Measurements from ENCODE around the gene MPZL1. TPM values are rescaled to one million over a fixed set of nuclear protein-coding genes. Genes with fewer than 3 reads are reported as not detected.

MPZL1 gene
- total and polyA plus RNA-seq, 2 donors (not counting 3 experiments of a cell fraction or from before 2014, with no cell fraction given): 41.7 to 99.1 TPM

DNA sequence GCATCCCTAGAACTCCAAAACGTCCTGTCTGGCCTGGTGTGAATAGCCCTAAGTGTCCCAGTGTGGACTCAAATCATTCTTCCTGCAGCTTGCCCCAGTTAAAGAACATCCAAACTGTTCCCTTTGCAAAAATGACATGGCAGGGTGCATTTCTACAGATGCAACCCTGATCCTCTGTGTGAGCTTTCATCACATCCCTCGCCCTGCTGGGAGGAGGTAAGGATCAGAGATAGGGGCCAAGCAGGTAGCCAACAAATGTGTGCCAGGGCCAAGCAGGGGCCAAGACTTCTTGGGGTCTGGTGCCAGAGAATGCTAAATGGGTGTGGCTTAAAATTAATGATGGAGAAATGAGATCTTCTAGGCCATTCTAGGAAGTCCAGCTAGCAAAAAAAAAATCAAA, 27.1 kb upstream of the MPZL1 start:
- DNase-seq (ENCODE audit: low read depth, low spot score): no peak
- TF ChIP-seq POLR2AphosphoS5 (IDR thresholded peaks at IDR 0.05; ENCODE audit: insufficient read depth, low read depth, low read length): no peak
- no peak for TF ChIP-seq FOS (IDR thresholded peaks at IDR 0.05; ENCODE audit: borderline replicate concordance, insufficient read depth, low read length)
- TF ChIP-seq, protein P1, sequence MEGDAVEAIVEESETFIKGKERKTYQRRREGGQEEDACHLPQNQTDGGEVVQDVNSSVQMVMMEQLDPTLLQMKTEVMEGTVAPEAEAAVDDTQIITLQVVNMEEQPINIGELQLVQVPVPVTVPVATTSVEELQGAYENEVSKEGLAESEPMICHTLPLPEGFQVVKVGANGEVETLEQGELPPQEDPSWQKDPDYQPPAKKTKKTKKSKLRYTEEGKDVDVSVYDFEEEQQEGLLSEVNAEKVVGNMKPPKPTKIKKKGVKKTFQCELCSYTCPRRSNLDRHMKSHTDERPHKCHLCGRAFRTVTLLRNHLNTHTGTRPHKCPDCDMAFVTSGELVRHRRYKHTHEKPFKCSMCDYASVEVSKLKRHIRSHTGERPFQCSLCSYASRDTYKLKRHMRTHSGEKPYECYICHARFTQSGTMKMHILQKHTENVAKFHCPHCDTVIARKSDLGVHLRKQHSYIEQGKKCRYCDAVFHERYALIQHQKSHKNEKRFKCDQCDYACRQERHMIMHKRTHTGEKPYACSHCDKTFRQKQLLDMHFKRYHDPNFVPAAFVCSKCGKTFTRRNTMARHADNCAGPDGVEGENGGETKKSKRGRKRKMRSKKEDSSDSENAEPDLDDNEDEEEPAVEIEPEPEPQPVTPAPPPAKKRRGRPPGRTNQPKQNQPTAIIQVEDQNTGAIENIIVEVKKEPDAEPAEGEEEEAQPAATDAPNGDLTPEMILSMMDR (IDR thresholded peaks at IDR 0.05; ENCODE audit: extremely low read depth in 1 of 2, insufficient read depth in 1 of 2, low read depth in 1 of 2, low read length in 2 of 2): no peak
- TF ChIP-seq MYC (IDR thresholded peaks at IDR 0.05; ENCODE audit: low read depth, low read length): no peak
- TF ChIP-seq, protein P2, sequence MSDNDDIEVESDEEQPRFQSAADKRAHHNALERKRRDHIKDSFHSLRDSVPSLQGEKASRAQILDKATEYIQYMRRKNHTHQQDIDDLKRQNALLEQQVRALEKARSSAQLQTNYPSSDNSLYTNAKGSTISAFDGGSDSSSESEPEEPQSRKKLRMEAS (IDR thresholded peaks at IDR 0.05; ENCODE audit: insufficient read depth, insufficient read length): no peak
- TF ChIP-seq POLR2A (IDR thresholded peaks at IDR 0.05; ENCODE audit: low read depth, low read length): no peak
- TF ChIP-seq EZH2 (IDR thresholded peaks at IDR 0.05; ENCODE audit: borderline replicate concordance, low read depth, low read length, severe bottlenecking): no peak
- no peak for TF ChIP-seq GATA2 (IDR thresholded peaks at IDR 0.05; ENCODE audit: insufficient read depth, insufficient read length, low read depth, low read length)
- no peak for TF ChIP-seq JUN (IDR thresholded peaks at IDR 0.05; ENCODE audit: borderline replicate concordance, insufficient read depth, insufficient read length, low read depth)
- Histone ChIP-seq H3K9me3 (replicated peaks; ENCODE audit: control insufficient read depth, insufficient read depth, low read length) (no peaks in the 10 kb centered on the region), H3K9ac (replicated peaks; ENCODE audit: extremely low read depth, insufficient read depth, low read length) (no peak overlapping the region), H3K27me3 (ENCODE audit: control insufficient read depth in 2 of 2, insufficient read depth in 2 of 2, low read length in 2 of 2) (peaks cover 0 to 2% of the 10 kb centered on the region in 2 experiments), H2AFZ (ENCODE audit: low read depth, low read length) (no peak overlapping the region), H3K36me3 (ENCODE audit: control insufficient read depth in 2 of 2, extremely low read depth in 1 of 2, insufficient read depth in 2 of 2, low read length in 2 of 2) (no peaks in the 10 kb centered on the region), H3K9me1 (replicated peaks; ENCODE audit: control insufficient read depth, extremely low read depth, insufficient read depth, low read length) (no peaks in the 10 kb centered on the region), H4K20me1 (replicated peaks; ENCODE audit: control insufficient read depth, extremely low read depth, insufficient read depth, low read length) (no peaks in the 10 kb centered on the region), H3K79me2 (ENCODE audit: control insufficient read depth, insufficient read depth, low read length) (no peaks in the 10 kb centered on the region), H3K4me2 (ENCODE audit: insufficient read depth, low read length) (no peak overlapping the region), H3K4me3 (replicated peaks in 1 of 3; ENCODE audit: insufficient read depth in 1 of 3, low read depth in 1 of 3, low read length in 3 of 3) (no peak overlapping the region), H3K4me1 (ENCODE audit: control insufficient read depth, extremely low read depth, insufficient read depth, low read length) (peaks cover under 1% of the 10 kb centered on the region), H3K27ac (ENCODE audit: insufficient read depth, low read depth, low read length) (no peak overlapping the region)
- intact Hi-C loops (cut with micrococcal nuclease) (no loop called here), dilution Hi-C loops (cut with MboI; ENCODE audit: extremely low pct_ligation_motif_present, low sequenced_read_pairs) (no loop called here)
- FAIRE-seq: no peak
- ChIA-PET POLR2A (no interaction called here), CTCF (interaction anchor here (0.8 to 1.2 kb wide), 3 partner anchors 10 to 130 kb away, joined by 3 to 4 read pairs (median 3); no protein-coding TSS in a partner anchor)
- BruUV-seq (replicated peaks): no TSS peak
